Gastrocnemius medialis (tissue), 4 donors: ENCODE measurements around the gene MAS1. TPM values are rescaled to one million over a fixed set of nuclear protein-coding genes. Genes with fewer than 3 reads are reported as not detected.

Experiments used
- ATAC-seq, 2 donors: fragments of 150-250 bp; one replicate each; pipeline ENCODE4 v1.9.1; 2016
- DNase-seq, 2 donors: peaks; one replicate each; pipeline ENCODE4 v3.0.0-alpha.2; 2019
- H3K27ac ChIP-seq, 4 donors: fragments of 200-600 bp; sonication (generic); 1 replicate in 1 of 4; 2 replicates in 3 of 4; pipeline ENCODE4 v1.5.1; 2016 to 2018; ENCODE audit warnings: mild to moderate bottlenecking in 2 of 4, moderate library complexity in 1 of 4
- H3K27me3 ChIP-seq, 3 donors: fragments of 200-600 bp; sonication (generic) in 2 of 3; 1 replicate in 1 of 3; 2 replicates in 2 of 3; pipeline versions ENCODE4 v1.5.1 to v1.6.0; 2016 to 2019; ENCODE audit warnings: mild to moderate bottlenecking in 1 of 3, moderate library complexity in 1 of 3
- H3K36me3 ChIP-seq, 2 donors: fragments of 200-600 bp; sonication (generic) in 1 of 2; one replicate each; pipeline ENCODE4 v1.5.1; 2017 to 2018
- H3K4me1 ChIP-seq, 2 donors: fragments of 200-600 bp; sonication (generic) in 1 of 2; one replicate each; pipeline ENCODE4 v1.5.1; 2016 to 2017; ENCODE audit warnings: mild to moderate bottlenecking in 2 of 2
- H3K4me3 ChIP-seq, 4 donors: fragments of 200-600 bp; sonication (generic) in 3 of 4; 1 replicate in 1 of 4; 2 replicates in 3 of 4; pipeline ENCODE4 v1.5.1; 2016 to 2019; ENCODE audit warnings: mild to moderate bottlenecking in 2 of 4
- H3K9me3 ChIP-seq, 3 donors: fragments of 200-600 bp; sonication (generic) in 2 of 3; 1 replicate in 1 of 3; 2 replicates in 2 of 3; pipeline ENCODE4 v1.5.1; 2016 to 2019
- POLR2A ChIP-seq, 2 donors: fragments of 450-650 bp; IDR thresholded peaks; one replicate each; pipeline ENCODE4 v1.6.1; 2017; ENCODE audit warnings: antibody characterized with exemption in 2 of 2, mild to moderate bottlenecking in 2 of 2, moderate library complexity in 2 of 2
- in situ Hi-C, 4 donors: fragments of 200-750 bp; cut with MboI; loops; one replicate each; pipeline versions ENCODE4 v1.15.0 to v1.8.0; 2017; ENCODE audit warnings: low sequenced_read_pairs in 4 of 4
- intact Hi-C: fragments of 100-400 bp; cut with DNase I; formaldehyde crosslinking; loops from one replicate; pipeline ENCODE4 v1.15.1; 2023; ENCODE audit warnings: low total_unique reads
- total RNA-seq, 4 donors: library from RNA; depleted of rRNA; stranded (reverse); fragments of >200 nt; gene quantifications; one replicate each; pipeline versions ENCODE4 v1.1.0 to v1.2.3, GENCODE V29; 2016
- TF ChIP-seq, protein P1 (sequence below), 5 experiments: fragments of 450-650 bp in 3 of 5; fragments of 200-600 bp in 2 of 5; sonication (generic) in 2 of 5; IDR thresholded peaks in 4 of 5; conservative IDR thresholded peaks in 1 of 5; 1 replicate in 4 of 5; 2 replicates in 1 of 5; pipeline ENCODE4 v1.5.1; 2016 to 2019; ENCODE audit warnings: antibody characterized with exemption in 5 of 5, mild to moderate bottlenecking in 3 of 5, moderate library complexity in 3 of 5

The MAS1 gene
- total RNA-seq, 4 donors from 2014 or later = not detected

DNA sequence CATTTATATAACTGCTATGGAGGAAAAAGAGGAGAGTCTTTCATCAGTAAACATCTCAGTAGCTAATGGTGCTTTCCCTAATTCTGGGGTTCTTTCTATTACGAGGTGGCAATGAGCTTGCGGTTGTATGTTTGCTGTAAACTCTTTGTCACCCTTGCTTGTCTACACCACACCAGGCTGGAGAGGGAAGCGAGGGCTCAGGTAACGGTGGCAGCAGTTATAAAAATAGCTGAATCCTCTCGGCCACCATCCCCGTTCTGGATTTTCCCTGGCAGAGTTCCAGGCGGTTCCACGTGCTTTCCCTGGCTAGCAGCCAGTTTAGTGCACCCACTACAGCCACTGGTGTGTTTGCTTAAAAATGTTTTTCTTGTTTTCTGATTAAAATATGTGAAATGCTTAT is 39.0 kb downstream of the MAS1 start:
- TF ChIP-seq, protein P1, sequence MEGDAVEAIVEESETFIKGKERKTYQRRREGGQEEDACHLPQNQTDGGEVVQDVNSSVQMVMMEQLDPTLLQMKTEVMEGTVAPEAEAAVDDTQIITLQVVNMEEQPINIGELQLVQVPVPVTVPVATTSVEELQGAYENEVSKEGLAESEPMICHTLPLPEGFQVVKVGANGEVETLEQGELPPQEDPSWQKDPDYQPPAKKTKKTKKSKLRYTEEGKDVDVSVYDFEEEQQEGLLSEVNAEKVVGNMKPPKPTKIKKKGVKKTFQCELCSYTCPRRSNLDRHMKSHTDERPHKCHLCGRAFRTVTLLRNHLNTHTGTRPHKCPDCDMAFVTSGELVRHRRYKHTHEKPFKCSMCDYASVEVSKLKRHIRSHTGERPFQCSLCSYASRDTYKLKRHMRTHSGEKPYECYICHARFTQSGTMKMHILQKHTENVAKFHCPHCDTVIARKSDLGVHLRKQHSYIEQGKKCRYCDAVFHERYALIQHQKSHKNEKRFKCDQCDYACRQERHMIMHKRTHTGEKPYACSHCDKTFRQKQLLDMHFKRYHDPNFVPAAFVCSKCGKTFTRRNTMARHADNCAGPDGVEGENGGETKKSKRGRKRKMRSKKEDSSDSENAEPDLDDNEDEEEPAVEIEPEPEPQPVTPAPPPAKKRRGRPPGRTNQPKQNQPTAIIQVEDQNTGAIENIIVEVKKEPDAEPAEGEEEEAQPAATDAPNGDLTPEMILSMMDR (IDR thresholded peaks at IDR 0.05 in 4 of 5, conservative IDR thresholded peaks at IDR 0.05 in 1 of 5) = no peak
- Histone ChIP-seq H3K9me3 (no peaks in the 10 kb centered on the region), H3K4me1 (peaks cover 5 to 9% of the 10 kb centered on the region in 2 donors), H3K27ac (no peak overlapping the region), H3K36me3 (no peaks in the 10 kb centered on the region), H3K4me3 (no peak overlapping the region), H3K27me3 (no peaks in the 10 kb centered on the region)
- in situ Hi-C loops (loop anchor here in 1 of 4 donors (10.0 kb wide), 1 partner anchor 65 kb away; no protein-coding TSS in a partner anchor), intact Hi-C loops (no loop called here)
- ATAC-seq (no peak), DNase-seq (no peak)

DNA sequence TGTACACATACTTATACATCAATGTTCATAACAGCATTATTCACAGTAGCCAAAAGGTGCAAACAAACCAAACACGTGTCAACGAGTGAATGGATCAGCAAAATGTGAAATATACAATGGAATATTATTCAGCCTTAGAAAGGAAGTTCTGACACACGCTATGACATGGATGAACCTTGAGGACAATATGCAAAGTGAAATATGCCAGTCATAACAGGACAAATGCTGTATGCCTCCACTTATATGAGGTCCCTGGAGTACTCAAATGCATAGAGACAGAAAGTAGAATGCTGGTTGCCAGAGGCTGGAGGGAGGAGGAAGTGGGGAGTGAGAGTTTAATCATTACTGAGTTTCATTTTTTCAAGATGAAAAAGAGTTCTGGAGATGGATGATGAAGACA is 40.3 kb downstream of the MAS1 start:
- Histone ChIP-seq H3K4me3 (no peak overlapping the region), H3K4me1 (peaks cover 5 to 9% of the 10 kb centered on the region in 2 donors), H3K27me3 (no peaks in the 10 kb centered on the region), H3K36me3 (no peaks in the 10 kb centered on the region), H3K27ac (no peak overlapping the region), H3K9me3 (no peaks in the 10 kb centered on the region)
- ATAC-seq = no peak
- TF ChIP-seq, protein P1 (IDR thresholded peaks at IDR 0.05 in 4 of 5, conservative IDR thresholded peaks at IDR 0.05 in 1 of 5) = no peak
- TF ChIP-seq POLR2A (IDR thresholded peaks at IDR 0.05) = no peak
- intact Hi-C loops (no loop called here), in situ Hi-C loops (loop anchor here in 1 of 4 donors (10.0 kb wide), 1 partner anchor 66 kb away; no protein-coding TSS in a partner anchor)
- no peak for DNase-seq

DNA sequence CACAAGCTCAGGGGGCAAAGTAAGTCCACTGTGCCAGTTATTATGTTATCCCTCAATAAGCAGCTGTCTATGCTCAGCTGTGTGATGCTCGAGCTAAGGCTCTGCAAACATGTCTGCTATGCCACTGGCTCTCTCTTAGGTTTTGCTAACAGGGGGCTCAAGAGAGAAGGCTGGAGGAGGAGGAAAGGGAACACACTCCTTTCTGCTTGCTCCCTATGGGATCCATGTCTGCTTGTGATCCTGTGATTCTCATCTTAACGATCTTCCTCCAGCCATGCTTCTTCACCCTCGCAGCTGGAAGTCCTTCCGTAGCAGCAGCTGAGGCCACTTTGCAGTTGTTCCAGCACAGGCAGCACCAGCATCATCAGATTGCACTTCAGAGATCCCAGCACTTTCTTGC is 41.1 kb downstream of the MAS1 start:
- H3K4me3 ChIP-seq = no peak overlapping the region
- no peaks in the 10 kb centered on the region for H3K27me3 ChIP-seq
- intact Hi-C loops (no loop called here), in situ Hi-C loops (loop anchor here in 1 of 4 donors (10.0 kb wide), 1 partner anchor 67 kb away; no protein-coding TSS in a partner anchor)
- H3K4me1 ChIP-seq = peaks cover 5 to 9% of the 10 kb centered on the region in 2 donors
- no peaks in the 10 kb centered on the region for H3K9me3 ChIP-seq
- DNase-seq (no peak), ATAC-seq (no peak)
- no peak for TF ChIP-seq POLR2A (IDR thresholded peaks at IDR 0.05)
- TF ChIP-seq, protein P1 (IDR thresholded peaks at IDR 0.05 in 4 of 5, conservative IDR thresholded peaks at IDR 0.05 in 1 of 5) = no peak
- no peak overlapping the region for H3K27ac ChIP-seq
- no peaks in the 10 kb centered on the region for H3K36me3 ChIP-seq

DNA sequence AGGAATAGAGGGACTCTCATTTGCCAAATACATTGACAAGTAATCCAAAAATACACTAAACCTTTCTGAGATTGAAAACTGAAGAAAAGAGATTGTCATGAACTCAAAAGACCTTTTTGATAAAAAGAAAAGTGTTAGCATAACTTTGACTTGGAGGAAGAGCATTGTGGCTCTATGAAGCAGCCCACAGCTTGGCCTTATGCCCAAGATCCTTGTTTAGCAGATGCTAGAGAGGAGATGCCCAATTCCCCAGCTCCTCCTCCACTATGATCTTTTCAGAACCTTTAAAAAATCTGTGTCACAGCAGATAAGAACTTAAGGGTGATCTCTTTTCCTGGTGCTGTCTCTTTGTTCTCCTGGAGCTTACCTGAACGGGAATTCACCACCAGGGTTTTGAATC is 42.3 kb downstream of the MAS1 start:
- H3K4me1 ChIP-seq = peaks cover 5 to 9% of the 10 kb centered on the region in 2 donors
- no peak overlapping the region for H3K27ac ChIP-seq
- intact Hi-C loops = no loop called here
- TF ChIP-seq, protein P1 (IDR thresholded peaks at IDR 0.05 in 4 of 5, conservative IDR thresholded peaks at IDR 0.05 in 1 of 5) = no peak
- no peak for TF ChIP-seq POLR2A (IDR thresholded peaks at IDR 0.05)
- H3K36me3 ChIP-seq = no peaks in the 10 kb centered on the region
- ATAC-seq (no peak), DNase-seq (no peak)
- no peak overlapping the region for H3K4me3 ChIP-seq
- H3K27me3 ChIP-seq = no peaks in the 10 kb centered on the region
- in situ Hi-C loops = loop anchor here in 1 of 4 donors (10.0 kb wide), 1 partner anchor 68 kb away; no protein-coding TSS in a partner anchor
- no peaks in the 10 kb centered on the region for H3K9me3 ChIP-seq

DNA sequence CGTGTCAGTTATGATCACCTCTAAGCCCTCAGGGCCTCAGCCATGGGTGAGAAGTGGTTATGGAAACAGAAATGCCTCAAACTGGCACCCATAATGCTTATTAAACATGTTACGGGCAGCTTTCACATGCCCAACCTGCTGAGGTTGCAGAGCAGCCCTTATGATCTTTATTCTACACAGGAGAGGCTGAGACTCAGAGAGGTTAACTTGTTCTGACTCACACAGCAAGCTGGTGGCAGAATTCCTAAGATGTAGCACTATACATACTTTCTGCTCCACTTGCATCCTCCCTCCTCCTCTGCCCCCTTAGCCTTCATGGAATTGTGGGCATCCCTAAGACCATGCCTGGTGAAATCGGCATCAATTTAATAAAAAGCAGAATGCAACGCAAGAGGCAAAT is 43.4 kb downstream of the MAS1 start:
- no peak overlapping the region for H3K27ac ChIP-seq
- DNase-seq (no peak), ATAC-seq (no peak)
- no peaks in the 10 kb centered on the region for H3K27me3 ChIP-seq
- in situ Hi-C loops = loop anchor here in 1 of 4 donors (10.0 kb wide), 1 partner anchor 69 kb away; no protein-coding TSS in a partner anchor
- peaks cover 5 to 8% of the 10 kb centered on the region in 2 donors for H3K4me1 ChIP-seq
- TF ChIP-seq, protein P1 (IDR thresholded peaks at IDR 0.05 in 4 of 5, conservative IDR thresholded peaks at IDR 0.05 in 1 of 5) = no peak
- TF ChIP-seq POLR2A (IDR thresholded peaks at IDR 0.05) = no peak
- intact Hi-C loops = no loop called here
- no peak overlapping the region for H3K4me3 ChIP-seq
- no peaks in the 10 kb centered on the region for H3K36me3 ChIP-seq
- H3K9me3 ChIP-seq = no peaks in the 10 kb centered on the region
